IMR-90 (cell line): Measurements from ENCODE around the gene TNNI2. TPM values are rescaled to one million over a fixed set of nuclear protein-coding genes. Genes with fewer than 3 reads are reported as not detected.

Source experiments
- ATAC-seq: fragments of 200-7000 bp; cut with Tn5 transposase; 2 replicates; pipeline ENCODE4 v1.9.1; 2020; ENCODE audit warnings: low read depth, mild to moderate bottlenecking, moderate library complexity
- BruUV-seq: library from RNA; stranded (reverse); fragments of 400-500 nt; replicated peaks from 2 replicates; lab custom pipeline; 2021; lab: Mats Ljungman, UMichigan
- CTCF ChIA-PET: fragments of 300-600 bp; formaldehyde crosslinking; extraction: SDS; loops from one replicate; lab custom pipeline; 2021; ENCODE audit warnings: antibody characterized with exemption; lab: Yijun Ruan, JAX
- POLR2A ChIA-PET: fragments of 300-600 bp; sonication (Branson Sonifier 250); formaldehyde crosslinking; loops from one replicate; lab custom pipeline; 2022; ENCODE audit warnings: antibody characterized with exemption; ENCODE audit not compliant: unreplicated experiment; lab: Charles Lee
- DNase-seq: peaks from one replicate; pipeline ENCODE4 v3.0.0; 2013
- H2AFZ ChIP-seq: replicated peaks from 2 replicates; pipeline ENCODE3; 2013; ENCODE audit warnings: low read length, mild to moderate bottlenecking; ENCODE audit not compliant: poor library complexity
- H2AK5ac ChIP-seq: 2 replicates; pipeline ENCODE4 v1.6.1; 2013; ENCODE audit warnings: low read depth, low read length, inconsistent platforms
- H2AK9ac ChIP-seq: replicated peaks from 2 replicates; pipeline ENCODE3; 2013; ENCODE audit warnings: mild to moderate bottlenecking, low read depth, low read length, moderate library complexity; ENCODE audit not compliant: poor library complexity
- H2BK120ac ChIP-seq: 2 replicates; pipeline ENCODE4 v1.6.1; 2013; ENCODE audit warnings: low read depth, low read length, inconsistent platforms
- H2BK15ac ChIP-seq: 3 replicates; pipeline ENCODE4 v1.6.1; 2013; ENCODE audit warnings: low read depth, low read length, inconsistent platforms
- H2BK20ac ChIP-seq: 2 replicates; pipeline ENCODE4 v1.6.1; 2013; ENCODE audit warnings: low read depth, mild to moderate bottlenecking, inconsistent platforms, low read length, moderate library complexity
- H2BK5ac ChIP-seq: 2 replicates; pipeline ENCODE4 v1.6.1; 2013; ENCODE audit warnings: mild to moderate bottlenecking, low read depth, low read length, inconsistent platforms; ENCODE audit not compliant: poor library complexity, severe bottlenecking
- H3K14ac ChIP-seq: replicated peaks from 2 replicates; pipeline ENCODE4 v1.6.1; 2013; ENCODE audit warnings: low read depth, low read length, inconsistent platforms
- H3K18ac ChIP-seq: 2 replicates; pipeline ENCODE4 v1.6.1; 2013; ENCODE audit warnings: low read depth, low read length, control low read depth
- H3K23ac ChIP-seq: 2 replicates; pipeline ENCODE4 v1.6.1; 2013; ENCODE audit warnings: low read depth, low read length, inconsistent platforms
- H3K27ac ChIP-seq: 2 replicates; pipeline ENCODE4 v1.5.1; 2013; ENCODE audit warnings: mild to moderate bottlenecking, control low read depth, low read length; ENCODE audit not compliant: insufficient read depth
- H3K27me3 ChIP-seq: 2 replicates; pipeline ENCODE4 v1.6.1; 2013; ENCODE audit warnings: low read length; ENCODE audit not compliant: control insufficient read depth, insufficient read depth
- H3K36me3 ChIP-seq: 2 replicates; pipeline ENCODE4 v1.6.1; 2013; ENCODE audit warnings: low read length, mixed read lengths; ENCODE audit not compliant: control insufficient read depth, insufficient read depth
- H3K4ac ChIP-seq: 2 replicates; pipeline ENCODE4 v1.6.1; 2013; ENCODE audit warnings: low read depth, low read length, inconsistent platforms
- H3K4me1 ChIP-seq: 2 replicates; pipeline ENCODE4 v1.6.1; 2013; ENCODE audit warnings: low read length, mixed read lengths; ENCODE audit not compliant: control insufficient read depth, insufficient read depth
- H3K4me2 ChIP-seq: 2 replicates; pipeline ENCODE4 v1.6.1; 2013; ENCODE audit warnings: low read depth, mild to moderate bottlenecking, control low read depth, low read length, moderate library complexity
- H3K4me3 ChIP-seq: 2 replicates; pipeline ENCODE4 v1.5.1; 2013; ENCODE audit warnings: low read depth, mild to moderate bottlenecking, control low read depth, low read length, moderate library complexity; ENCODE audit not compliant: insufficient read depth
- H3K56ac ChIP-seq: 2 replicates; pipeline ENCODE4 v1.6.1; 2013; ENCODE audit warnings: low read length, inconsistent platforms; ENCODE audit not compliant: insufficient read depth; ENCODE audit errors: extremely low read depth
- H3K79me1 ChIP-seq, 2 experiments: 2 replicates each; pipeline ENCODE4 v1.6.1; 2013; ENCODE audit warnings: low read length in 2 of 2, inconsistent platforms in 1 of 2, low read depth in 1 of 2
- H3K9ac ChIP-seq: 2 replicates; pipeline ENCODE4 v1.6.1; 2013; ENCODE audit warnings: low read depth, low read length, control low read depth
- H3K9me1 ChIP-seq: 2 replicates; pipeline ENCODE4 v1.6.1; 2013; ENCODE audit warnings: low read length, inconsistent platforms; ENCODE audit not compliant: insufficient read depth
- H3K9me3 ChIP-seq: 2 replicates; pipeline ENCODE4 v1.6.1; 2013; ENCODE audit warnings: low read length; ENCODE audit not compliant: control insufficient read depth, insufficient read depth
- H4K20me1 ChIP-seq: 2 replicates; pipeline ENCODE4 v1.6.1; 2013; ENCODE audit warnings: low read length, inconsistent platforms; ENCODE audit not compliant: insufficient read depth
- H4K5ac ChIP-seq: 2 replicates; pipeline ENCODE4 v1.6.1; 2013; ENCODE audit warnings: mild to moderate bottlenecking, low read depth, low read length, control low read depth
- H4K8ac ChIP-seq, 2 experiments: 2 replicates each; pipeline ENCODE4 v1.6.1; 2013; ENCODE audit warnings: low read depth in 2 of 2, low read length in 2 of 2, control low read depth in 1 of 2, inconsistent platforms in 1 of 2
- H4K91ac ChIP-seq: 2 replicates; pipeline ENCODE4 v1.6.1; 2013; ENCODE audit warnings: low read depth, low read length, inconsistent platforms; ENCODE audit not compliant: insufficient read depth
- BHLHE40 ChIP-seq: fragments of 150-350 bp; IDR thresholded peaks from 2 replicates; pipeline ENCODE4 v1.6.1; 2016; ENCODE audit warnings: mild to moderate bottlenecking, low read depth, low read length
- CEBPB ChIP-seq: IDR thresholded peaks from 2 replicates; pipeline ENCODE4 v1.6.1; 2012; ENCODE audit warnings: low read depth, low read length, improper control_type of control experiment
- CHD1 ChIP-seq: IDR thresholded peaks from 2 replicates; pipeline ENCODE4 v1.6.1; 2012; ENCODE audit warnings: low read depth, low read length, improper control_type of control experiment
- FOS ChIP-seq: fragments of 150-350 bp; IDR thresholded peaks from 2 replicates; pipeline ENCODE4 v1.6.1; 2016; ENCODE audit warnings: low read depth, low read length
- MAFK ChIP-seq: IDR thresholded peaks from 2 replicates; pipeline ENCODE4 v1.6.1; 2012; ENCODE audit warnings: low read depth, low read length, improper control_type of control experiment
- MAZ ChIP-seq: IDR thresholded peaks from 2 replicates; pipeline ENCODE4 v1.6.1; 2012; ENCODE audit warnings: low read depth, mild to moderate bottlenecking, low read length, improper control_type of control experiment, moderate library complexity, borderline replicate concordance
- NFE2L2 ChIP-seq: fragments of 150-350 bp; IDR thresholded peaks from 2 replicates; pipeline ENCODE4 v1.6.1; 2016; ENCODE audit warnings: low read depth, mild to moderate bottlenecking, low read length
- RFX5 ChIP-seq: IDR thresholded peaks from 2 replicates; pipeline ENCODE4 v1.8.0; 2012; ENCODE audit warnings: low read depth, mild to moderate bottlenecking, low read length, moderate library complexity
- SMC3 ChIP-seq: fragments of 150-350 bp; IDR thresholded peaks from 2 replicates; pipeline ENCODE4 v1.6.1; 2016; ENCODE audit warnings: low read depth, mild to moderate bottlenecking, antibody characterized with exemption, low read length, moderate library complexity
- WGBS, 2 experiments: methylation state at CpG; one replicate each; pipeline versions ENCODE4 v1.1.5 to v1.1.7; 2013; ENCODE audit warnings: missing lambda C conversion rate in 2 of 2; ENCODE audit not compliant: insufficient read length in 1 of 2; ENCODE audit errors: extremely low coverage in 2 of 2; 5-methylcytosine and 5-hydroxymethylcytosine counted together
- dilution Hi-C: fragments of 300-500 bp; cut with HindIII; formaldehyde crosslinking; loops from one replicate; pipeline ENCODE4 v1.14.3; 2018; ENCODE audit warnings: low sequenced_read_pairs; ENCODE audit not compliant: unreplicated experiment
- in situ Hi-C: fragments of 300-500 bp; cut with MboI; formaldehyde crosslinking; loops from 3 replicates; pipeline ENCODE4 v1.14.3; 2019; ENCODE audit warnings: low sequenced_read_pairs, inconsistent platforms, mixed read lengths
- intact Hi-C: fragments of 100-400 bp; cut with micrococcal nuclease; formaldehyde crosslinking; loops from 2 replicates; pipeline ENCODE4 v1.10.0; 2022
- polyA plus RNA-seq, 3 experiments: library from polyadenylated mRNA; depleted of rRNA; stranded (reverse); fragments of >200 nt; gene quantifications; 2 replicates each; pipeline ENCODE4 v1.2.3, GENCODE V29; 2012; ENCODE audit warnings: low replicate concordance in 1 of 3
- total RNA-seq: library from RNA; depleted of rRNA; stranded (reverse); fragments of >200 nt; gene quantifications from 2 replicates; pipeline ENCODE4 v1.2.3, GENCODE V29; 2012
- TF ChIP-seq, protein P1 (sequence below): conservative IDR thresholded peaks from 2 replicates; pipeline ENCODE4 v1.5.1; 2012; ENCODE audit warnings: mild to moderate bottlenecking, low read depth, low read length, improper control_type of control experiment
- TF ChIP-seq, protein P2 (sequence below): fragments of 150-350 bp; IDR thresholded peaks from 2 replicates; pipeline ENCODE4 v1.6.1; 2017; ENCODE audit warnings: mild to moderate bottlenecking, antibody characterized with exemption, low read length, low read depth

Gene TNNI2
- total and polyA plus RNA-seq, 2 of the 4 experiments (the other 2 are of a cell fraction) = not detected

DNA sequence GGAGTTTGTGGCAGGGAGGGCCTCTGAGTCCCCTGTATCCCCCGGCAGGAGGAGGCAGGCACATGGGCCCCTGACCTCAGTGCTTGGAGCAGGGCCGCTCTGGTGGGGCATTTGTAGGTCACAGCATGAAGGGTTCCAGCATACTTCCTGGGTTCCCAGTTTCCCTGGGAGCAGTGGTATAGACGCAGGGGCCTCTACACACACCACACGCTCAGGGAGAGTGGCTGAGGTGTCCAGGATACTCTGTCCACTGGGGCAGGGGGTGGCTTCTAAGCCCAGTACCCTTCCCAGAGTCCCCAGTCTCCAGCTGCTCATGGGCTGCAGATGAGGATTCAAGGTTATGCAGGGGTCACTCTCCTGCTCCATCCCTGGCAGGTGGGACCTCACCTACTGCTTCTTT lies 20.2 kb downstream of the TNNI2 start:
- H3K56ac ChIP-seq = no peak overlapping the region
- no peak overlapping the region for H3K4ac ChIP-seq
- no peak overlapping the region for H2AFZ ChIP-seq
- H3K14ac ChIP-seq = no peak overlapping the region
- 29% methylated on average over 2 of the region's 4 CpGs; no CpG with 5 or more reads in 1 of the 2 experiments for WGBS, 2 experiments
- TF ChIP-seq FOS (no peak), BHLHE40 (no peak), RFX5 (no peak), MAZ (no peak), SMC3 (no peak), NFE2L2 (no peak), CEBPB (no peak), MAFK (no peak), CHD1 (no peak)
- TF ChIP-seq, protein P1, sequence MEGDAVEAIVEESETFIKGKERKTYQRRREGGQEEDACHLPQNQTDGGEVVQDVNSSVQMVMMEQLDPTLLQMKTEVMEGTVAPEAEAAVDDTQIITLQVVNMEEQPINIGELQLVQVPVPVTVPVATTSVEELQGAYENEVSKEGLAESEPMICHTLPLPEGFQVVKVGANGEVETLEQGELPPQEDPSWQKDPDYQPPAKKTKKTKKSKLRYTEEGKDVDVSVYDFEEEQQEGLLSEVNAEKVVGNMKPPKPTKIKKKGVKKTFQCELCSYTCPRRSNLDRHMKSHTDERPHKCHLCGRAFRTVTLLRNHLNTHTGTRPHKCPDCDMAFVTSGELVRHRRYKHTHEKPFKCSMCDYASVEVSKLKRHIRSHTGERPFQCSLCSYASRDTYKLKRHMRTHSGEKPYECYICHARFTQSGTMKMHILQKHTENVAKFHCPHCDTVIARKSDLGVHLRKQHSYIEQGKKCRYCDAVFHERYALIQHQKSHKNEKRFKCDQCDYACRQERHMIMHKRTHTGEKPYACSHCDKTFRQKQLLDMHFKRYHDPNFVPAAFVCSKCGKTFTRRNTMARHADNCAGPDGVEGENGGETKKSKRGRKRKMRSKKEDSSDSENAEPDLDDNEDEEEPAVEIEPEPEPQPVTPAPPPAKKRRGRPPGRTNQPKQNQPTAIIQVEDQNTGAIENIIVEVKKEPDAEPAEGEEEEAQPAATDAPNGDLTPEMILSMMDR = no peak
- TF ChIP-seq, protein P2, sequence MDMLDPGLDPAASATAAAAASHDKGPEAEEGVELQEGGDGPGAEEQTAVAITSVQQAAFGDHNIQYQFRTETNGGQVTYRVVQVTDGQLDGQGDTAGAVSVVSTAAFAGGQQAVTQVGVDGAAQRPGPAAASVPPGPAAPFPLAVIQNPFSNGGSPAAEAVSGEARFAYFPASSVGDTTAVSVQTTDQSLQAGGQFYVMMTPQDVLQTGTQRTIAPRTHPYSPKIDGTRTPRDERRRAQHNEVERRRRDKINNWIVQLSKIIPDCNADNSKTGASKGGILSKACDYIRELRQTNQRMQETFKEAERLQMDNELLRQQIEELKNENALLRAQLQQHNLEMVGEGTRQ = no peak
- H4K8ac ChIP-seq = no peak overlapping the region
- H2BK15ac ChIP-seq = no peak overlapping the region
- CTCF ChIA-PET = no interaction called here
- POLR2A ChIA-PET = no interaction called here
- no peak overlapping the region for H4K91ac ChIP-seq
- H2BK5ac ChIP-seq = no peak overlapping the region
- no peak overlapping the region for H3K23ac ChIP-seq
- no peak overlapping the region for H3K4me3 ChIP-seq
- H2AK9ac ChIP-seq = no peak overlapping the region
- no peak for DNase-seq
- H3K9ac ChIP-seq = no peak overlapping the region
- H3K27me3 ChIP-seq = peaks cover 29% of the 10 kb centered on the region
- H3K18ac ChIP-seq = no peak overlapping the region
- H4K20me1 ChIP-seq = no peaks in the 10 kb centered on the region
- no peak overlapping the region for H3K27ac ChIP-seq
- H4K5ac ChIP-seq = no peak overlapping the region
- no peaks in the 10 kb centered on the region for H3K79me1 ChIP-seq
- BruUV-seq = no TSS peak
- in situ Hi-C loops = no loop called here
- H3K36me3 ChIP-seq = no peaks in the 10 kb centered on the region
- dilution Hi-C loops = no loop called here
- H3K9me3 ChIP-seq = no peaks in the 10 kb centered on the region
- intact Hi-C loops = no loop called here
- peaks cover 6% of the 10 kb centered on the region for H3K4me1 ChIP-seq
- H3K9me1 ChIP-seq = peaks cover 4% of the 10 kb centered on the region
- H3K4me2 ChIP-seq = no peak overlapping the region
- H2BK120ac ChIP-seq = no peak overlapping the region
- H2AK5ac ChIP-seq = no peak overlapping the region
- no peak overlapping the region for H2BK20ac ChIP-seq
- no peak for ATAC-seq
